SK-N-SH treated with all-trans-retinoic acid at 6 μM for 48 hours (cell line): ENCODE data around the gene RIT1.

ENCODE experiments used
- ATAC-seq: fragments of 200-7000 bp; cut with Tn5 transposase; 3 replicates; pipeline ENCODE4 v1.9.1; 2020; ENCODE audit warnings: mild to moderate bottlenecking, moderate library complexity
- ARNTL ChIP-seq: fragments of 450-650 bp; formaldehyde crosslinking; IDR thresholded peaks from 2 replicates; pipeline ENCODE4 v1.5.0; 2020; ENCODE audit warnings: low read depth, mild to moderate bottlenecking, moderate library complexity, borderline replicate concordance
- BACH2 ChIP-seq: fragments of 250-450 bp; sonication (Bioruptor Pico); IDR thresholded peaks from 2 replicates; pipeline ENCODE4 v1.9.0; 2021; ENCODE audit warnings: mild to moderate bottlenecking, borderline replicate concordance
- CSDC2 ChIP-seq: fragments of 250-450 bp; sonication (Bioruptor Pico); IDR thresholded peaks from 2 replicates; pipeline ENCODE4 v1.5.0; 2020; ENCODE audit warnings: mild to moderate bottlenecking, moderate library complexity
- ESRRG ChIP-seq: fragments of 250-450 bp; sonication (Bioruptor Pico); IDR thresholded peaks from 2 replicates; pipeline ENCODE4 v1.6.1; 2021; ENCODE audit warnings: mild to moderate bottlenecking
- GLIS3 ChIP-seq: fragments of 250-450 bp; sonication (Bioruptor Pico); IDR thresholded peaks from 2 replicates; pipeline ENCODE4 v1.5.0; 2020; ENCODE audit warnings: mild to moderate bottlenecking, moderate library complexity
- ISL1 ChIP-seq: fragments of 250-450 bp; sonication (Bioruptor Pico); IDR thresholded peaks from 2 replicates; pipeline ENCODE4 v2.1.2; 2022; ENCODE audit warnings: mild to moderate bottlenecking, moderate library complexity
- OSR1 ChIP-seq: fragments of 250-450 bp; sonication (Bioruptor Pico); IDR thresholded peaks from 2 replicates; pipeline ENCODE4 v1.8.0; 2022; ENCODE audit warnings: moderate library complexity, mild to moderate bottlenecking, inconsistent platforms
- PPARA ChIP-seq: fragments of 250-450 bp; sonication (Bioruptor Pico); IDR thresholded peaks from 2 replicates; pipeline ENCODE4 v1.5.0; 2020; ENCODE audit warnings: mild to moderate bottlenecking, borderline replicate concordance
- RARB ChIP-seq: fragments of 250-450 bp; sonication (Bioruptor Pico); IDR thresholded peaks from 2 replicates; pipeline ENCODE4 v1.8.0; 2021; ENCODE audit warnings: mild to moderate bottlenecking, moderate library complexity
- SNAI2 ChIP-seq: fragments of 250-450 bp; sonication (Bioruptor Pico); IDR thresholded peaks from 2 replicates; pipeline ENCODE4 v1.5.0; 2020; ENCODE audit warnings: mild to moderate bottlenecking, moderate library complexity
- TCF4 ChIP-seq: fragments of 250-450 bp; sonication (Bioruptor Pico); IDR thresholded peaks from 2 replicates; pipeline ENCODE4 v1.8.0; 2021; ENCODE audit warnings: mild to moderate bottlenecking, moderate library complexity, borderline replicate concordance
- TOX ChIP-seq: fragments of 250-450 bp; sonication (Bioruptor Pico); IDR thresholded peaks from 2 replicates; pipeline ENCODE4 v1.8.0; 2021; ENCODE audit warnings: mild to moderate bottlenecking, moderate library complexity, borderline replicate concordance
- ZC3H10 ChIP-seq: fragments of 250-450 bp; sonication (Bioruptor Pico); IDR thresholded peaks from 2 replicates; pipeline ENCODE4 v1.5.1; 2021; ENCODE audit warnings: mild to moderate bottlenecking, moderate library complexity
- ZFP3 ChIP-seq: fragments of 250-450 bp; sonication (Bioruptor Pico); IDR thresholded peaks from 2 replicates; pipeline ENCODE4 v1.5.0; 2020; ENCODE audit warnings: mild to moderate bottlenecking, moderate library complexity
- ZFP30 ChIP-seq: fragments of 450-650 bp; formaldehyde crosslinking; IDR thresholded peaks from 2 replicates; pipeline ENCODE4 v1.5.0; 2022; ENCODE audit warnings: mild to moderate bottlenecking, moderate library complexity
- ZNF565 ChIP-seq: fragments of 450-650 bp; formaldehyde crosslinking; conservative IDR thresholded peaks from 2 replicates; pipeline ENCODE4 v1.5.0; 2020; ENCODE audit warnings: low read depth, mild to moderate bottlenecking, moderate library complexity
- ZNF70 ChIP-seq: fragments of 450-650 bp; formaldehyde crosslinking; IDR thresholded peaks from 2 replicates; pipeline ENCODE4 v1.5.0; 2020; ENCODE audit warnings: mild to moderate bottlenecking, moderate library complexity
- ZNF8 ChIP-seq: fragments of 450-650 bp; formaldehyde crosslinking; IDR thresholded peaks from 2 replicates; pipeline ENCODE4 v1.5.0; 2020; ENCODE audit warnings: mild to moderate bottlenecking, moderate library complexity
- TF ChIP-seq, protein P1 (sequence below): fragments of 250-450 bp; sonication (Bioruptor Pico); IDR thresholded peaks from 2 replicates; pipeline ENCODE4 v1.8.0; 2020; ENCODE audit warnings: mild to moderate bottlenecking, moderate library complexity, borderline replicate concordance
- TF ChIP-seq, protein P2 (sequence below): fragments of 250-450 bp; sonication (Bioruptor Pico); IDR thresholded peaks from 2 replicates; pipeline ENCODE4 v1.5.1; 2021; ENCODE audit warnings: mild to moderate bottlenecking, moderate library complexity
- TF ChIP-seq, protein P3 (sequence below): fragments of 250-450 bp; sonication (Bioruptor Pico); IDR thresholded peaks from 2 replicates; pipeline ENCODE4 v1.5.0; 2020; ENCODE audit warnings: mild to moderate bottlenecking, moderate library complexity

The RIT1 gene

DNA sequence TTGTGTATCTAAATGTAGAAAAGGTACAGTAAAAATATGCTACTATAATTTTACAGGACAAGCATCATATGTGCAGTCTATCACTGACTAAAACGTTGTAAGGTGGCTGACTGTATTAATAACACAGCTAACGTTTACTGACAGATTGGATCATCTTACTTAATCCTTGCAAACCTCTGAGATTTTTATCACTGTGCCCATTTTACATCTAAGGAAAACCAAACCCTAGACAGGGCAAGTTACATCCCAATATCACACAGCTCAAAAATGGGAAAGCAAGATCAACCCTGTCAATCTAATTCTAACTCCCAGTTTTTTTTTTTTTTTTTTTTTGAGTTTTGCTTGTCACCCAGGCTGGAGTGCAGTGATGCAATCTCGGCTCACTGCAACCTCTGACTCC is 7.5 kb upstream of the RIT1 start:
- no peak for ATAC-seq
- TF ChIP-seq OSR1 (CRISPR knock-in tag), result no peak
- TF ChIP-seq, protein P1, sequence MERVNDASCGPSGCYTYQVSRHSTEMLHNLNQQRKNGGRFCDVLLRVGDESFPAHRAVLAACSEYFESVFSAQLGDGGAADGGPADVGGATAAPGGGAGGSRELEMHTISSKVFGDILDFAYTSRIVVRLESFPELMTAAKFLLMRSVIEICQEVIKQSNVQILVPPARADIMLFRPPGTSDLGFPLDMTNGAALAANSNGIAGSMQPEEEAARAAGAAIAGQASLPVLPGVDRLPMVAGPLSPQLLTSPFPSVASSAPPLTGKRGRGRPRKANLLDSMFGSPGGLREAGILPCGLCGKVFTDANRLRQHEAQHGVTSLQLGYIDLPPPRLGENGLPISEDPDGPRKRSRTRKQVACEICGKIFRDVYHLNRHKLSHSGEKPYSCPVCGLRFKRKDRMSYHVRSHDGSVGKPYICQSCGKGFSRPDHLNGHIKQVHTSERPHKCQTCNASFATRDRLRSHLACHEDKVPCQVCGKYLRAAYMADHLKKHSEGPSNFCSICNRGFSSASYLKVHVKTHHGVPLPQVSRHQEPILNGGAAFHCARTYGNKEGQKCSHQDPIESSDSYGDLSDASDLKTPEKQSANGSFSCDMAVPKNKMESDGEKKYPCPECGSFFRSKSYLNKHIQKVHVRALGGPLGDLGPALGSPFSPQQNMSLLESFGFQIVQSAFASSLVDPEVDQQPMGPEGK (CRISPR knock-in tag), result no peak
- TF ChIP-seq ZFP3, result no peak
- TF ChIP-seq TCF4, result no peak
- no peak for TF ChIP-seq ZNF70 (CRISPR knock-in tag)
- TF ChIP-seq, all 23 proteins: peak for 0

DNA sequence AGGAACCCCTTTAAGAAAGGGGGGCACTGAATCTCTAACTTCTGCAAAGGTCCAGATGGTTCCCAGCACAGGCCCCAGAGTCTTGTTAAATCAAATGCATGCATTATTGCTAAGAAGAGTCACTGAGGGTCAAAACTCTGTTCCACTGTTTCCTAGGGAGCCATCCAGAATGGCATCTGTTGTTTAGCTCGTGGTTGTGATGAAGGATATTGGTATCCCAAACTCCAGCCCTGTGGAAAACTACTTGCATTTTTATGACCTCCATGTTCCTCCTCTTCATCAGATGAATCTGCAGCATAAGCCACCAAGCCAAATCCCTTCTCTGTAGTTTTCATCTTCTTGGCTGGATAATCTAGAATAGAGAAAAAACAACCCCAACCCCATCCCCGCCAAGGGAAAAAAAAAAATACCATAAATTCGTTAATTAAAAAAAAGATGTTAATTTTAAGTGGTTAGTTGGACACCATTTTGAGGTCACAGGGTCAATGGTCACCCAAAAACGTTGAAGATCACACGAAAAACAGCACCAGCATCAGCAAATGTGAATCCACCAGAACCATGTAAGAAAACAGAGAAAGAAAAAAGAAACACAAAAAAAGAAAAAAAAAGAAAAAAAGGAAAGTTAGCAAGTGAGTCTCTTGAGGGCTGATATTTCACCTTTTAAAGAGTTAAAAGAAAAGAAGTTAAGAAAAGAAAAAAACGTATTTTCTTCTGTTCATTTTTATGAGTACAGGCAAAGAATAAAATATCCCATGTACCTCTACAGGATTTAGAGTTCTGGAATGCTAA is 3.0 kb upstream of the RIT1 start:
- ATAC-seq, result no peak
- TF ChIP-seq ARNTL (CRISPR knock-in tag) (no peak), OSR1 (CRISPR knock-in tag) (no peak)

DNA sequence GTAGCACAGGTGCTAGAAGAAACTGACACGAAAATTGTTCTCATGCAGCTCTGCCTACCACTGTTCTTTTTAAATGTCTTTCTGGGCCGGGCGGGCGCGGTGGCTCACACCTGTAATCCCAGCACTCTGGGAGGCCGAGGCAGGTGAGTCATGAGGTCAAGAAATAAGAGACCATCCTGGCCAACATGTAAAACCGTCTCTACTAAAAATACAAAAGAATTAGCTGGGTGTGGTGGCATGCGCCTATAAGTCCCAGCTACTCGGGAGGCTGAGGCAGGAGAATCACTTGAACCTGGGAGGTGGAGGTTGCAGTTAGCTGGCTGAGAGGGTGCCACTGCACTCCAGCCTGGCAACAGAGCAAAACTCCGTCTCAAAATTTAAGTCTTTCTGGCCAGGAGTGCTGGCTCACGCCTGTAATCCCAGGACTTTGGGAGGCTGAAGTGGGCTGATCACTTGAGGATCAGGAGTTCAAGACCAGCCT is 947 bp upstream of the RIT1 start:
- TF ChIP-seq PPARA (no peak), ZNF70 (CRISPR knock-in tag) (no peak), OSR1 (CRISPR knock-in tag) (no peak), ZNF565 (CRISPR knock-in tag) (no peak), ZFP30 (CRISPR knock-in tag) (no peak), BACH2 (no peak), GLIS3 (CRISPR knock-in tag) (no peak), ESRRG (CRISPR knock-in tag) (no peak), SNAI2 (CRISPR knock-in tag) (no peak), CSDC2 (CRISPR knock-in tag) (no peak), ARNTL (CRISPR knock-in tag) (no peak), ZC3H10 (no peak), TCF4 (no peak; the same call in 1 of the 2 replicates)
- TF ChIP-seq, protein P1 (CRISPR knock-in tag), result no peak
- TF ChIP-seq, protein P2, sequence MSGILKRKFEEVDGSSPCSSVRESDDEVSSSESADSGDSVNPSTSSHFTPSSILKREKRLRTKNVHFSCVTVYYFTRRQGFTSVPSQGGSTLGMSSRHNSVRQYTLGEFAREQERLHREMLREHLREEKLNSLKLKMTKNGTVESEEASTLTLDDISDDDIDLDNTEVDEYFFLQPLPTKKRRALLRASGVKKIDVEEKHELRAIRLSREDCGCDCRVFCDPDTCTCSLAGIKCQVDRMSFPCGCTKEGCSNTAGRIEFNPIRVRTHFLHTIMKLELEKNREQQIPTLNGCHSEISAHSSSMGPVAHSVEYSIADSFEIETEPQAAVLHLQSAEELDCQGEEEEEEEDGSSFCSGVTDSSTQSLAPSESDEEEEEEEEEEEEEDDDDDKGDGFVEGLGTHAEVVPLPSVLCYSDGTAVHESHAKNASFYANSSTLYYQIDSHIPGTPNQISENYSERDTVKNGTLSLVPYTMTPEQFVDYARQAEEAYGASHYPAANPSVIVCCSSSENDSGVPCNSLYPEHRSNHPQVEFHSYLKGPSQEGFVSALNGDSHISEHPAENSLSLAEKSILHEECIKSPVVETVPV, result no peak
- TF ChIP-seq, protein P3, sequence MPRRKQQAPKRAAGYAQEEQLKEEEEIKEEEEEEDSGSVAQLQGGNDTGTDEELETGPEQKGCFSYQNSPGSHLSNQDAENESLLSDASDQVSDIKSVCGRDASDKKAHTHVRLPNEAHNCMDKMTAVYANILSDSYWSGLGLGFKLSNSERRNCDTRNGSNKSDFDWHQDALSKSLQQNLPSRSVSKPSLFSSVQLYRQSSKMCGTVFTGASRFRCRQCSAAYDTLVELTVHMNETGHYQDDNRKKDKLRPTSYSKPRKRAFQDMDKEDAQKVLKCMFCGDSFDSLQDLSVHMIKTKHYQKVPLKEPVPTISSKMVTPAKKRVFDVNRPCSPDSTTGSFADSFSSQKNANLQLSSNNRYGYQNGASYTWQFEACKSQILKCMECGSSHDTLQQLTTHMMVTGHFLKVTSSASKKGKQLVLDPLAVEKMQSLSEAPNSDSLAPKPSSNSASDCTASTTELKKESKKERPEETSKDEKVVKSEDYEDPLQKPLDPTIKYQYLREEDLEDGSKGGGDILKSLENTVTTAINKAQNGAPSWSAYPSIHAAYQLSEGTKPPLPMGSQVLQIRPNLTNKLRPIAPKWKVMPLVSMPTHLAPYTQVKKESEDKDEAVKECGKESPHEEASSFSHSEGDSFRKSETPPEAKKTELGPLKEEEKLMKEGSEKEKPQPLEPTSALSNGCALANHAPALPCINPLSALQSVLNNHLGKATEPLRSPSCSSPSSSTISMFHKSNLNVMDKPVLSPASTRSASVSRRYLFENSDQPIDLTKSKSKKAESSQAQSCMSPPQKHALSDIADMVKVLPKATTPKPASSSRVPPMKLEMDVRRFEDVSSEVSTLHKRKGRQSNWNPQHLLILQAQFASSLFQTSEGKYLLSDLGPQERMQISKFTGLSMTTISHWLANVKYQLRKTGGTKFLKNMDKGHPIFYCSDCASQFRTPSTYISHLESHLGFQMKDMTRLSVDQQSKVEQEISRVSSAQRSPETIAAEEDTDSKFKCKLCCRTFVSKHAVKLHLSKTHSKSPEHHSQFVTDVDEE (CRISPR knock-in tag), result no peak
- no peak for ATAC-seq

DNA sequence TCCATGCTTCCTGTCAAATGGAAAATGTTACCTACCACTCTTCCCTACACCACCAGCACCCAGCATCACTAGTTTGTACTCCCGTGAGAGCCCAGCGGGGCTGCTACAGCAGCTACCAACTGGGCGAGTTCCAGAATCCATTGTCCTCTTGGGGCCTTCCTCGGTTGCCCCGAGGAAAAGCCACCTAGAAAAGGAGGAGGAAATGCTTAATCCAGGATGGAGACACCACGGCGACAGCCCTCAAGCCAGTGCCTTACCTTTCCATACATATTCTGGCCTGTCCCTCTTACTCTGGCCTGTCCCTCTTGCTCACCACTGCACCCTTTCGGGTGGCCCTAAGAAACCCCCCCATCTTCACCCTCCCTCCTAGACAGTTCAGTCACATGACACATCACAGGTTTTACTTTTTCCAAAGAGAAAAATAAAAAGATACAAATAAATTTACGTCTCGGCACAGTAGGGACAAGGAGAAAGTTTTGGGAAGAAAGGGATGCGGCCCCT is 478 bp downstream of the RIT1 start:
- peak; percentile 72 for ATAC-seq
- TF ChIP-seq PPARA, result no peak
- no peak for TF ChIP-seq SNAI2 (CRISPR knock-in tag)
- TF ChIP-seq, protein P2, result no peak
- TF ChIP-seq OSR1 (CRISPR knock-in tag), result no peak
- no peak for TF ChIP-seq TOX (CRISPR knock-in tag)
- no peak for TF ChIP-seq ZFP3
- no peak for TF ChIP-seq BACH2
- no peak for TF ChIP-seq ARNTL (CRISPR knock-in tag)
- TF ChIP-seq ISL1 (CRISPR knock-in tag), result no peak
- no peak for TF ChIP-seq RARB (CRISPR knock-in tag)
- TF ChIP-seq ZNF8 (CRISPR knock-in tag), result no peak
